ENCODE data around the gene SLC35F4. TPM values are rescaled to one million over a fixed set of nuclear protein-coding genes. Genes with fewer than 3 reads are reported as not detected.

SLC35F4 gene
- total RNA-seq, 2 donors from 2014 or later = not detected

GRCh38 chr14:57704763-57705162, 161.1 kb downstream of the SLC35F4 start:
- no peak overlapping the region for H3K4me3 Mint-ChIP-seq
- no peaks in the 10 kb centered on the region for H3K27me3 Mint-ChIP-seq
- no peak overlapping the region for H3K27ac Mint-ChIP-seq
- peaks cover 14% of the 10 kb centered on the region for H3K9me3 Mint-ChIP-seq
- ATAC-seq (replicated peaks) = no peak
- no peaks in the 10 kb centered on the region for H3K4me1 Mint-ChIP-seq
- no peaks in the 10 kb centered on the region for H3K36me3 Mint-ChIP-seq (ENCODE audit: low read depth)

DNA sequence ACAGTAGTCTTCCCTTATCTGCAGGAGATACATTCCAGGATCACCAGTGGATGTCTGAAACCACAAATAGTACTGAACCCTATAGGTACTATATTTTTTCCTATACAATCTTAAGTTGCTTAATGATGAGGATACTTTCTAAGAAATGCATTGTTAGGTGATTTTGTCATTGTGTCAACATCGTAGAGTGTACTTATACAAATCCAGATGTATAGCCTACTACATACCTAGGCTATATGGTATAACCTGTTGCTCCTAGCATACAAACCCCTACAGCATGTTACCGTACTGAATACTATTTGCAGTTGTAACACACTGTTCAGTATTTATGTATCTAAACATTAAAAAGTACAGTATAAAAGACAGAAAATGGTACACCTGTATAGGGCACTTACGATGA, 165.9 kb downstream of the SLC35F4 start:
- no peaks in the 10 kb centered on the region for H3K9me3 Mint-ChIP-seq
- ATAC-seq (replicated peaks) = no peak
- no peaks in the 10 kb centered on the region for H3K27me3 Mint-ChIP-seq
- H3K4me1 Mint-ChIP-seq = no peaks in the 10 kb centered on the region
- no peak overlapping the region for H3K4me3 Mint-ChIP-seq
- no peaks in the 10 kb centered on the region for H3K36me3 Mint-ChIP-seq (ENCODE audit: low read depth)
- H3K27ac Mint-ChIP-seq = no peak overlapping the region

DNA sequence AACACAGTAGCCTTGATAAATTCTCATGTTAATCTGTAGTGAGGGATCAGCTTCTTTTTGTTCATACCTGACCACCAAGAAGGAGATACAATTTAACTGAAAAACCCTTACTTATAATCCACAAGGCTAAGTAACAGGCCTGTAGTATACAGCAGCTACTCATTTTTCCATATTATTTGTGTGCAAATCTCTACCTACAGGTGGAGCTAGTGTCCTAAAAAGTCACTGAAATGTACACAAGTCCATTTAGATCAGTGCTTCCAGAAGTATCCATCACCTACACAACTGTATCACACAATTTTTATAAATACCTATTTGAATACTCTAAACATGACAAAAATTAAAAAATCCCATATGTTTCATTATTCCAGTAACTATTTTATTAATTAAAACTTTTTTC, 173.2 kb downstream of the SLC35F4 start:
- no peaks in the 10 kb centered on the region for H3K36me3 Mint-ChIP-seq (ENCODE audit: low read depth)
- no peak overlapping the region for H3K4me3 Mint-ChIP-seq
- H3K4me1 Mint-ChIP-seq = no peaks in the 10 kb centered on the region
- no peaks in the 10 kb centered on the region for H3K27me3 Mint-ChIP-seq
- ATAC-seq (replicated peaks) = no peak
- no peak overlapping the region for H3K27ac Mint-ChIP-seq
- H3K9me3 Mint-ChIP-seq = peaks cover 3% of the 10 kb centered on the region

- no peak for ATAC-seq (replicated peaks)
- Mint-ChIP-seq H3K4me3 (no peak overlapping the region), H3K4me1 (no peaks in the 10 kb centered on the region), H3K27ac (no peak overlapping the region), H3K9me3 (peaks cover 3% of the 10 kb centered on the region), H3K36me3 (ENCODE audit: low read depth) (no peaks in the 10 kb centered on the region), H3K27me3 (no peaks in the 10 kb centered on the region)
Observed at GRCh38 chr14:57687416-57687815, 178.5 kb downstream of the SLC35F4 start.

DNA sequence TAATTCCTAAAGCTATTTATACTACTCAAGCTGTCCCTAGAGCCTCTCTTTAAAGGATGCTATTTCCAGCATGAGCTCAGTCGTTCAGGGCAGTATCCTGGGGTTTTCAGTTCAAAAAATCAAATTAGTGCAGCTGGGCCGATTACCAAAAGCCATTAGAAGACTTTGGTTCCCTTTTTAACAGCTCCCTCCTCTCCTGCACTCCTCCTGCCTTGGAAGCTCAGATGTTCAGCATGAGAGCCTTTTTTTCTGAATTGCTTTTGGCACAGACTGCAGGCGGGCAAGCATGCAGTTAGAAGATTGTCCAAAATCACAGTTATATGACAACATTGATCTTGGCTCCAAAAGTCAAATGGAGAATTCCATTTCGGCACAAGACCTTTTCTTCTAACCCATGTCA, 179.6 kb downstream of the SLC35F4 start:
- peaks cover 3% of the 10 kb centered on the region for H3K9me3 Mint-ChIP-seq
- ATAC-seq (replicated peaks) = no peak
- H3K4me3 Mint-ChIP-seq = no peak overlapping the region
- H3K27me3 Mint-ChIP-seq = no peaks in the 10 kb centered on the region
- no peaks in the 10 kb centered on the region for H3K4me1 Mint-ChIP-seq
- no peaks in the 10 kb centered on the region for H3K36me3 Mint-ChIP-seq (ENCODE audit: low read depth)
- H3K27ac Mint-ChIP-seq = no peak overlapping the region

DNA sequence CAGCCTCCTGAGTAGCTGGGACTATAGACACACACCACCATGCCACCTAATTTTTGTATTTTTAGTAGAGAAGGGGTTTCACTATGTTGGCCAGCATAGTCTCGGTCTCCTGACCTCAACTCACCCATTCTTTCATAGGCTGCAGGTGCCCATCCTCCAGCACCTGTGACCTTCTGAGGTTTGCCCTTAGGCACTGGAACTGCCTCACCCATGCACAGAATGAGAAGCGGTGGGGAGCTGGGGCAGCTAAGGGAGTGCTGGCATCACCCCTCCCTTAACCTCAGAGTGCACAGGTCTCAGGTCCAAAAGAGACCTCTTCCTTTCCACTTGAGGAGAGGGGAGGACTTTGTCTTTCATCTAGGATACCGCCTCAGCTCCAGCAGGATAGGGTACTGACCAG, 194.9 kb downstream of the SLC35F4 start:
- Mint-ChIP-seq H3K27ac (no peak overlapping the region), H3K4me1 (no peaks in the 10 kb centered on the region), H3K36me3 (ENCODE audit: low read depth) (no peaks in the 10 kb centered on the region), H3K9me3 (peaks cover 12% of the 10 kb centered on the region), H3K4me3 (no peak overlapping the region), H3K27me3 (peaks cover 4% of the 10 kb centered on the region)
- ATAC-seq (replicated peaks) = no peak

- Mint-ChIP-seq H3K27me3 (no peaks in the 10 kb centered on the region), H3K4me3 (no peak overlapping the region), H3K27ac (no peak overlapping the region), H3K36me3 (ENCODE audit: low read depth) (no peaks in the 10 kb centered on the region), H3K9me3 (peaks cover under 1% of the 10 kb centered on the region), H3K4me1 (no peaks in the 10 kb centered on the region)
- ATAC-seq (replicated peaks) = no peak
Observed at GRCh38 chr14:57660208-57660607, 205.7 kb downstream of the SLC35F4 start.

DNA sequence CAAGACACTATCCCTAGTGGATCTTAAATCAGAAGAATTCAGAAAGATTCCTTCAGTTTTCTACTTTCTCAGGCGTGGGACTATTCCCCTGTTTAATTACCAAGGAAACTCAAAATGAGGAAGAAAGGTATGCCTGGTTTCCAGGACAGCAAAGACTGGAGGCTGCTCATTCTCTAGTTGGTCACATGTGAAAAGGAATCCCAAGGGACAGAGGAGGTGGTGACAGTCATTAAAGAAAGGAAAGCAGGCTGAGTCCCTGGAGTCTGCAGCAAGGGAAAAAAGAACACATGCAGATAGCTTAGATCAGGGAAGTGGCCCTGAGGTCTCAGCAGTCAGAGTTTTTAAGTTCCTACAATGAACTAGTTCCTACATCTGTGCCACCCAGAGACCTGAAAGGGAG, 206.8 kb downstream of the SLC35F4 start:
- Mint-ChIP-seq H3K27me3 (no peaks in the 10 kb centered on the region), H3K4me3 (no peak overlapping the region), H3K27ac (no peak overlapping the region), H3K36me3 (ENCODE audit: low read depth) (no peaks in the 10 kb centered on the region), H3K4me1 (no peaks in the 10 kb centered on the region), H3K9me3 (no peaks in the 10 kb centered on the region)
- no peak for ATAC-seq (replicated peaks)

GRCh38 chr14:57657487-57657886, 208.4 kb downstream of the SLC35F4 start:
- Mint-ChIP-seq H3K27ac (no peak overlapping the region), H3K4me3 (no peak overlapping the region), H3K4me1 (no peaks in the 10 kb centered on the region), H3K27me3 (no peaks in the 10 kb centered on the region), H3K9me3 (no peaks in the 10 kb centered on the region), H3K36me3 (ENCODE audit: low read depth) (no peaks in the 10 kb centered on the region)
- ATAC-seq (replicated peaks) = no peak

DNA sequence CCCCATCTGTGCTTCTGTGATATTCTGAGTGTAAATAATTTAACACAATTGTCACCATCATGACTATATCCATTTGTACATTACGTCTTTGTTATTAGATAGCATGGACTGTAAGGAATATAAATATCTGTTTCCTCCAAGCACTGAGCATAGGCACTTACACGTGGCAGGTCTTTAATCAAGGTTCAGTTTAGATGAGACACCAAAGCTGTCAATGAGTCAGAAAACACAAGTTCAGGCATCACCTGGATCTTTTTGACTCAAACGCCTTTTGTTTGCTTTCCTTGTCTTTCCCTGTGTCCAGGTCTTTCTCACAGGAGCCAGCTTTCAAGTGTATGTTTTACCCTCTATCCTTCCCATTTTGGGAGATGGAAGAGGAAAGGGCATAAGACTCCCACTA, 209.0 kb downstream of the SLC35F4 start:
- Mint-ChIP-seq H3K27me3 (no peaks in the 10 kb centered on the region), H3K27ac (no peak overlapping the region), H3K36me3 (ENCODE audit: low read depth) (no peaks in the 10 kb centered on the region), H3K9me3 (no peaks in the 10 kb centered on the region), H3K4me1 (no peaks in the 10 kb centered on the region), H3K4me3 (no peak overlapping the region)
- ATAC-seq (replicated peaks) = no peak

DNA sequence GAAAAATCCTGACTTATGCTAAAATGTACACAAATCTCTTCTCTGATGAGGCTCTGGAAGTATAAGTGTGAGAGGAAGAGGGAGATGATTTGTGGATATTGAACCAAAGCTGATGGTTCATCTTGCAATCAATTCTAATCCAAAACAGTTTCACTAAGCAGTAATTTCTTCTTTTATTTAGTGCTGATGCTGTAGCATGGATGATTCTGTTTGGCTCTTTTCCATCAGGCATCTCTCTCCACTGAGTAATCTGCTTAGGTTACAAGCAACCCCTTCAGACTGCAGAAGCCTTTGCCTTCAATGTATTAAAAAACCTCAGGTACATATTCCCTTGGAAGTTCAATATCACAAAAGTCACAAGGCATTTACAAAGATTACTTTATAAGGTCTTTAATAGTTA, 213.1 kb downstream of the SLC35F4 start:
- H3K4me1 Mint-ChIP-seq = no peaks in the 10 kb centered on the region
- ATAC-seq (replicated peaks) = no peak
- no peak overlapping the region for H3K27ac Mint-ChIP-seq
- no peaks in the 10 kb centered on the region for H3K27me3 Mint-ChIP-seq
- H3K36me3 Mint-ChIP-seq (ENCODE audit: low read depth) = no peaks in the 10 kb centered on the region
- no peak overlapping the region for H3K4me3 Mint-ChIP-seq
- H3K9me3 Mint-ChIP-seq = peaks cover 3% of the 10 kb centered on the region

DNA sequence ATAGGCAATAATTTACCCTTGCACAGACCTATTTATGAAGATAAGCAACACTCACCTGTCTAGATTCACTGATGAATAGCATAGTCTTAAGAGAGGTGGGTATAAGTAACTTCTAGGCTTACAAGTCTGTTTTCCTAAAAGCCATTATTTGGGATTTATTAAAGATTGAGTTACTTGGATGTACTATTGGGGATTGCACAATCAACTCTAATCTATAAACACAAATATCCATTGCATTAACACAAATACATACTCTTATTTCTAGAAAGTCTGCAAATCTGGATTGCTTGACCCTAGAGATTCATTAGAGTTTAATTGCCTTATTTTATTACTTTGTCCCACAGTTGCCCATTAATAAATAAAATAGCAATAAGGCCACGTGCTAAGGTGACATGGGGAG, 224.1 kb downstream of the SLC35F4 start:
- H3K4me3 Mint-ChIP-seq = no peak overlapping the region
- H3K27me3 Mint-ChIP-seq = no peaks in the 10 kb centered on the region
- no peaks in the 10 kb centered on the region for H3K36me3 Mint-ChIP-seq (ENCODE audit: low read depth)
- H3K27ac Mint-ChIP-seq = no peak overlapping the region
- H3K4me1 Mint-ChIP-seq = no peaks in the 10 kb centered on the region
- H3K9me3 Mint-ChIP-seq = peaks cover 5% of the 10 kb centered on the region
- no peak for ATAC-seq (replicated peaks)

DNA sequence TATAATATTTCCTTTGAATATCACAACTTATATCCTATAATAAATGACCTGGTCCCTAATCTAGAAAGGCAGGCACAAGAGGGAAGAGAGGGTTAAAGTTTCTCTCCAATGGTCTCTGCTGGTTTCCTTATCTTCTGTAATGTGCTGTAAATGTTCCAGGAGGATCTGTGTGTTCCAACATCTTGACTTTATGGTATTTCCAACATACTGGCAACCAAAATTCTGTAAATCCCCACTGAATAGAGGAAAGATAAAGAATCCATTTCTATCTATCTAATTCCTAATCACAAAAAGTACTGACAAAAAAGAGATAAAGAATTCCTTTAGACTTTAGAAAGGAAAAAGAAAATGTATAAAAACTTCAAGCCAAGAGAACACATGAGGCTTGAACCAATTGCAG, 225.9 kb downstream of the SLC35F4 start:
- H3K27me3 Mint-ChIP-seq = no peaks in the 10 kb centered on the region
- no peak overlapping the region for H3K27ac Mint-ChIP-seq
- no peaks in the 10 kb centered on the region for H3K36me3 Mint-ChIP-seq (ENCODE audit: low read depth)
- no peak for ATAC-seq (replicated peaks)
- no peak overlapping the region for H3K4me3 Mint-ChIP-seq
- H3K4me1 Mint-ChIP-seq = no peaks in the 10 kb centered on the region
- no peaks in the 10 kb centered on the region for H3K9me3 Mint-ChIP-seq

GRCh38 chr14:57637901-57638300, 228.0 kb downstream of the SLC35F4 start:
- H3K4me1 Mint-ChIP-seq = no peaks in the 10 kb centered on the region
- H3K36me3 Mint-ChIP-seq (ENCODE audit: low read depth) = no peaks in the 10 kb centered on the region
- no peak overlapping the region for H3K4me3 Mint-ChIP-seq
- H3K27me3 Mint-ChIP-seq = no peaks in the 10 kb centered on the region
- H3K9me3 Mint-ChIP-seq = peaks cover 4% of the 10 kb centered on the region
- no peak overlapping the region for H3K27ac Mint-ChIP-seq
- no peak for ATAC-seq (replicated peaks)

DNA sequence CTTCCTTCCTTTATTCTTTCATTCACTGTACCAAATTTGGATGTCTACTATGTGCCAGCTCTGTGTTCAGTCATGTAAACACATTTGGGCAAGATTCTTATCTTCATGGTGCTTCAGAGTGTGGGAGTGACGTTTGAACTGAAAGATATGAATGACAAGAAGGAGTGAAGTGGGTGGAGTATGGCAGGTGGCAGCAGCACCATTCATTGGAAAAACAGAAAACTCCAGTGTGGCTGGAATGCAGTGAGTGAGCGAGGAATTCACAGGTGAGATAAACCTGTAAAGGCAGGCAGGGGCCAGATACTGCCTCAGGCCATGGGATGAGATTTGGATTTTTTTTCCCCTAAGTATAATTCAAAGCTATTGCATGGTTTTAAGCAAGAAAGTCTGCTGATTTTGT, 231.6 kb downstream of the SLC35F4 start:
- peaks cover 9% of the 10 kb centered on the region for H3K9me3 Mint-ChIP-seq
- peaks cover 3% of the 10 kb centered on the region for H3K27me3 Mint-ChIP-seq
- no peak overlapping the region for H3K4me3 Mint-ChIP-seq
- H3K27ac Mint-ChIP-seq = no peak overlapping the region
- no peaks in the 10 kb centered on the region for H3K4me1 Mint-ChIP-seq
- no peak for ATAC-seq (replicated peaks)
- no peaks in the 10 kb centered on the region for H3K36me3 Mint-ChIP-seq (ENCODE audit: low read depth)

DNA sequence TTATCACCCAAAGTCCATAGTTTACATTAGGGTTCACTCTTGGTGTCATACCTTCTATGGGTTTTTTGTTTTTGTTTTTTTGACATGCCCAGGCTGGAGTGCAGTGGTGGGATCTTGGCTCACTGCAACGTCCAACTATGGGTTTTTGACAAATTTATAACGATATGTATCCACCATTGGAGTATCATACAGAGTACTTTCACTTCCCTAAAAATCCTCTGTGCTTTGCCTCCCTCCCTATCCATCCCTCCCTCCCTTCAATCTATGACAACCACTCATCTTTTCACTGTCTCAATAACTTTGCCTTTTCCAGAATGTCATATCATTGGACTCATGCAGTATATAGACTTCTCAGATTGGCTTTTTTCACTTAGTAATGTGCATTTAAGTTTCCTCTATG, 233.2 kb downstream of the SLC35F4 start:
- H3K36me3 Mint-ChIP-seq (ENCODE audit: low read depth) = no peaks in the 10 kb centered on the region
- H3K4me1 Mint-ChIP-seq = no peaks in the 10 kb centered on the region
- H3K27ac Mint-ChIP-seq = no peak overlapping the region
- peaks cover 9% of the 10 kb centered on the region for H3K9me3 Mint-ChIP-seq
- no peak overlapping the region for H3K4me3 Mint-ChIP-seq
- ATAC-seq (replicated peaks) = no peak
- H3K27me3 Mint-ChIP-seq = peaks cover 3% of the 10 kb centered on the region
